K562 (cell line): ENCODE measurements around the gene EPGN. TPM values are rescaled to one million over a fixed set of nuclear protein-coding genes. Genes with fewer than 3 reads are reported as not detected.

ENCODE experiments used
- ATAC-seq: fragments of 200-7000 bp; cut with Tn5 transposase; 3 replicates; pipeline ENCODE4 v1.9.1; 2020; ENCODE audit warnings: moderate library complexity
- BruUV-seq: library from RNA; stranded (reverse); fragments of 400-500 nt; replicated peaks from 2 replicates; lab custom pipeline; 2021; lab: Mats Ljungman, UMichigan
- CTCF ChIA-PET: fragments of 300-600 bp; formaldehyde crosslinking; extraction: SDS; loops from one replicate; lab custom pipeline; 2021; ENCODE audit warnings: low intra/inter-chr PET ratio; lab: Yijun Ruan, JAX
- POLR2A ChIA-PET: fragments of 300-600, 350-650 bp; sonication (Branson Sonifier 250); formaldehyde crosslinking; extraction: SDS; loops from one replicate; lab custom pipeline; 2021; ENCODE audit warnings: antibody characterized with exemption, inconsistent platforms; lab: Yijun Ruan, JAX
- DNase-seq, 4 experiments: peaks; one replicate each; pipeline versions ENCODE4 v3.0.0 to v3.0.0-alpha.2; 2011 to 2018; ENCODE audit warnings: low spot score in 3 of 4, mixed read lengths in 3 of 4; ENCODE audit errors: extremely low read depth in 1 of 4
- FAIRE-seq: peaks from 2 replicates; lab custom pipeline; 2011; peaks lifted over from hg19 to GRCh38; lab: Jason Lieb, UNC
- H2AFZ ChIP-seq: 2 replicates; pipeline ENCODE4 v1.6.0; 2011; ENCODE audit warnings: low read depth, low read length, control low read depth, inconsistent platforms
- H3K27ac ChIP-seq: fragments of 200-600 bp; 3 replicates; pipeline ENCODE4 v1.8.0; 2011; ENCODE audit warnings: low read depth, mild to moderate bottlenecking, control low read depth, inconsistent platforms, low read length, moderate library complexity, mixed read lengths; ENCODE audit errors: extremely low read depth
- H3K27me3 ChIP-seq, 2 experiments: fragments of 300-600 bp in 1 of 2; 2 replicates in 1 of 2; 3 replicates in 1 of 2; pipeline versions ENCODE4 v1.6.0 to v1.8.0; 2011; ENCODE audit warnings: inconsistent platforms in 2 of 2, low read length in 2 of 2, mild to moderate bottlenecking in 1 of 2, mixed read lengths in 1 of 2, moderate library complexity in 1 of 2; ENCODE audit not compliant: control insufficient read depth in 2 of 2, insufficient read depth in 2 of 2
- H3K36me3 ChIP-seq: fragments of 300-600 bp; 3 replicates; pipeline ENCODE4 v1.8.0; 2011; ENCODE audit warnings: mild to moderate bottlenecking, low read length, inconsistent platforms; ENCODE audit not compliant: control insufficient read depth, insufficient read depth
- H3K4me1 ChIP-seq, 2 experiments: fragments of 200-600 bp in 1 of 2; replicated peaks in 1 of 2; 2 replicates in 1 of 2; 3 replicates in 1 of 2; pipeline versions ENCODE4 v1.5.1 to v1.8.0; 2011; ENCODE audit warnings: inconsistent platforms in 2 of 2, low read length in 2 of 2, mild to moderate bottlenecking in 1 of 2, mixed read lengths in 1 of 2, moderate library complexity in 1 of 2; ENCODE audit not compliant: control insufficient read depth in 2 of 2, insufficient read depth in 2 of 2
- H3K4me2 ChIP-seq: 2 replicates; pipeline ENCODE4 v1.6.1; 2011; ENCODE audit warnings: low read length, control low read depth, inconsistent platforms, mixed read lengths; ENCODE audit not compliant: insufficient read depth
- H3K4me3 ChIP-seq: fragments of 200-600 bp; sonication (generic), shearing (Covaris generic); 2 replicates; pipeline ENCODE4 v1.5.1; 2016; ENCODE audit warnings: control low read depth, inconsistent platforms
- H3K79me2 ChIP-seq: fragments of 200-600 bp; 3 replicates; pipeline ENCODE4 v1.8.0; 2011; ENCODE audit warnings: low read length, inconsistent platforms; ENCODE audit not compliant: control insufficient read depth, insufficient read depth
- H3K9ac ChIP-seq, 2 experiments: 2 replicates each; pipeline versions ENCODE4 v1.6.0 to v1.6.1; 2011; ENCODE audit warnings: low read depth in 2 of 2, low read length in 2 of 2, control low read depth in 1 of 2, inconsistent platforms in 1 of 2, mild to moderate bottlenecking in 1 of 2, mixed read lengths in 1 of 2; ENCODE audit not compliant: insufficient read depth in 1 of 2
- H3K9me1 ChIP-seq: one replicate; pipeline ENCODE4 v1.6.0; 2011; ENCODE audit warnings: inconsistent platforms, mild to moderate bottlenecking, low read length, moderate library complexity; ENCODE audit not compliant: control insufficient read depth, insufficient read depth
- H3K9me3 ChIP-seq: replicated peaks from 2 replicates; pipeline ENCODE4 v1.5.1; 2011; ENCODE audit warnings: low read depth, low read length, inconsistent platforms; ENCODE audit not compliant: control insufficient read depth, insufficient read depth
- H4K20me1 ChIP-seq: replicated peaks from 2 replicates; pipeline ENCODE4 v1.6.1; 2011; ENCODE audit warnings: low read length, inconsistent platforms, mixed read lengths; ENCODE audit not compliant: control insufficient read depth, insufficient read depth
- CCNT2 ChIP-seq: IDR thresholded peaks from 2 replicates; pipeline ENCODE4 v1.6.1; 2011; ENCODE audit warnings: borderline replicate concordance, low read depth, mild to moderate bottlenecking, moderate library complexity, mixed read lengths, low read length; ENCODE audit not compliant: insufficient read length; ENCODE audit errors: extremely low read depth
- FOXA1 ChIP-seq: fragments of 450-650 bp; IDR thresholded peaks from 2 replicates; pipeline ENCODE4 v1.6.1; 2016; ENCODE audit warnings: mild to moderate bottlenecking, borderline replicate concordance
- FOXK1 ChIP-seq: sonication (generic); formaldehyde crosslinking; IDR thresholded peaks from 2 replicates; pipeline ENCODE4 v1.8.0; 2022; ENCODE audit warnings: missing genetic modification reagents, mild to moderate bottlenecking, borderline replicate concordance
- FOXP1 ChIP-seq: sonication (generic); formaldehyde crosslinking; IDR thresholded peaks from 2 replicates; pipeline ENCODE4 v1.8.0; 2022; ENCODE audit warnings: mild to moderate bottlenecking, missing genetic modification reagents
- GABPB2 ChIP-seq: fragments of 250-450 bp; sonication (Bioruptor Pico); conservative IDR thresholded peaks from 2 replicates; pipeline ENCODE4 v1.5.1; 2021; ENCODE audit warnings: mild to moderate bottlenecking
- HMGXB4 ChIP-seq: sonication (generic); formaldehyde crosslinking; IDR thresholded peaks from 2 replicates; pipeline ENCODE4 v1.8.1; 2023; ENCODE audit warnings: mild to moderate bottlenecking, missing genetic modification reagents
- MITF ChIP-seq: IDR thresholded peaks from 2 replicates; pipeline ENCODE4 v1.6.1; 2014; ENCODE audit warnings: antibody characterized with exemption
- MTA1 ChIP-seq: fragments of 450-650 bp; IDR thresholded peaks from 2 replicates; pipeline ENCODE4 v1.6.1; 2017; ENCODE audit warnings: borderline replicate concordance
- NCOA2 ChIP-seq, 2 experiments: fragments of 450-650 bp; IDR thresholded peaks; 2 replicates each; pipeline ENCODE4 v1.6.1; 2018; ENCODE audit warnings: mild to moderate bottlenecking in 2 of 2, moderate library complexity in 1 of 2; ENCODE audit not compliant: partially characterized antibody in 2 of 2
- NFXL1 ChIP-seq: fragments of 450-650 bp; formaldehyde crosslinking; IDR thresholded peaks from 2 replicates; pipeline ENCODE4 v1.4.0; 2021; ENCODE audit warnings: mild to moderate bottlenecking
- PML ChIP-seq: IDR thresholded peaks from 2 replicates; pipeline ENCODE4 v1.6.1; 2012; ENCODE audit warnings: low read length, inconsistent platforms
- SMARCB1 ChIP-seq: IDR thresholded peaks from 2 replicates; pipeline ENCODE4 v1.6.1; 2011; ENCODE audit warnings: improper control_type of control experiment, low read depth; ENCODE audit not compliant: insufficient read length
- SNIP1 ChIP-seq: fragments of 450-650 bp; IDR thresholded peaks from 2 replicates; pipeline ENCODE4 v1.7.1; 2017; ENCODE audit warnings: low read depth, mild to moderate bottlenecking
- THAP12 ChIP-seq: fragments of 250-450 bp; sonication (Bioruptor Pico); IDR thresholded peaks from 2 replicates; pipeline ENCODE4 v1.9.0; 2021; ENCODE audit warnings: mild to moderate bottlenecking, inconsistent platforms
- ZBTB1 ChIP-seq: sonication (generic); formaldehyde crosslinking; IDR thresholded peaks from 2 replicates; pipeline ENCODE4 v1.8.1; 2023; ENCODE audit warnings: missing genetic modification reagents, low read depth, mild to moderate bottlenecking, borderline replicate concordance
- ZFPM2 ChIP-seq: fragments of 250-450 bp; sonication (Bioruptor Pico); IDR thresholded peaks from 2 replicates; pipeline ENCODE4 v1.5.1; 2022; ENCODE audit warnings: mild to moderate bottlenecking
- ZNF253 ChIP-seq: fragments of 250-450 bp; sonication (Bioruptor Pico); conservative IDR thresholded peaks from 2 replicates; pipeline ENCODE4 v1.6.1; 2021; ENCODE audit warnings: mild to moderate bottlenecking
- in situ Hi-C: fragments of 300-500 bp; cut with MboI; formaldehyde crosslinking; loops from 4 replicates; pipeline ENCODE4 v1.15.0; 2018; ENCODE audit warnings: inconsistent platforms, mixed read lengths
- intact Hi-C: fragments of 100-400 bp; cut with micrococcal nuclease; formaldehyde crosslinking; loops from 2 replicates; pipeline ENCODE4 v1.14.2; 2022
- polyA plus RNA-seq, 8 experiments: library from polyadenylated mRNA; depleted of rRNA in 4 of 8; stranded (reverse) in 5 of 8; unstranded in 3 of 8; fragments of >200 nt; fragmentation: Nextera tagmentation in 2 of 8; fragmentation: Illumina TruSeq in 1 of 8; extraction: Ambion mirVana in 2 of 8; extraction: Trizol in 1 of 8; gene quantifications; 2 replicates each; pipeline versions ENCODE4 v1.2.1 to v1.2.3, GENCODE V29; 2011 to 2014; ENCODE audit warnings: inconsistent platforms in 1 of 8, missing spikeins in 1 of 8
- total RNA-seq, 7 experiments: library from RNA; depleted of rRNA in 6 of 7; stranded (reverse); fragments of >200 nt in 6 of 7; fragmentation: Illumina TruSeq in 2 of 7; extraction: Trizol in 2 of 7; gene quantifications; 2 replicates each; pipeline versions ENCODE4 v1.2.1 to v1.2.3, GENCODE V29; 2011 to 2021; ENCODE audit warnings: low replicate concordance in 1 of 7

The EPGN gene
- total and polyA plus RNA-seq, 9 of the 15 experiments (the other 6 are each of a cell fraction or from before 2014, with no cell fraction given) = 0.10 to 0.56 TPM; not detected in 7

- H3K4me1 ChIP-seq = no peaks in the 10 kb centered on the region
- ChIA-PET POLR2A (no interaction called here), CTCF (no interaction called here)
- ATAC-seq = no peak
- peaks cover 39% of the 10 kb centered on the region for H3K36me3 ChIP-seq
- no peak overlapping the region for H2AFZ ChIP-seq
- H3K79me2 ChIP-seq = peaks cover 89% of the 10 kb centered on the region
- H4K20me1 ChIP-seq = no peaks in the 10 kb centered on the region
- intact Hi-C loops (no loop called here), in situ Hi-C loops (no loop called here)
- H3K4me2 ChIP-seq = no peak overlapping the region
- no TSS peak for BruUV-seq
- DNase-seq = no peak
- no peak overlapping the region for H3K4me3 ChIP-seq
- H3K9ac ChIP-seq = no peak overlapping the region
- H3K9me1 ChIP-seq = no peaks in the 10 kb centered on the region
- no peaks in the 10 kb centered on the region for H3K9me3 ChIP-seq
- no peak for FAIRE-seq
- no peaks in the 10 kb centered on the region for H3K27me3 ChIP-seq
- no peak overlapping the region for H3K27ac ChIP-seq
- no peak for TF ChIP-seq MTA1
- TF ChIP-seq NFXL1 (CRISPR knock-in tag) = no peak
- no peak for TF ChIP-seq NCOA2 (IDR thresholded peaks at IDR 0.05; ENCODE audit: partially characterized antibody in 2 of 2)
- no peak for TF ChIP-seq THAP12 (CRISPR knock-in tag)
- no peak for TF ChIP-seq HMGXB4 (CRISPR knock-in tag)
- TF ChIP-seq FOXK1 = no peak
- no peak for TF ChIP-seq SNIP1
- no peak for TF ChIP-seq ZNF253 (CRISPR knock-in tag)
- no peak for TF ChIP-seq SMARCB1
- TF ChIP-seq MITF = no peak
- no peak for TF ChIP-seq CCNT2
- no peak for TF ChIP-seq ZFPM2
- TF ChIP-seq FOXP1 (CRISPR knock-in tag) = no peak
- no peak for TF ChIP-seq PML
- TF ChIP-seq ZBTB1 = no peak
- no peak for TF ChIP-seq GABPB2 (CRISPR knock-in tag)
- TF ChIP-seq FOXA1 = no peak
Measured at GRCh38 chr4:74292111-74292870, 16.0 kb upstream of the EPGN start.
